HG02678 (cell line): ENCODE results near the gene UGT2B17.

Experiments used
- ATAC-seq: cut with Tn5 transposase; IDR thresholded peaks from one replicate; pipeline ENCODE4 v1.9.1; 2021; ENCODE audit warnings: mild to moderate bottlenecking, moderate library complexity; ENCODE audit not compliant: unreplicated experiment

The UGT2B17 gene

DNA sequence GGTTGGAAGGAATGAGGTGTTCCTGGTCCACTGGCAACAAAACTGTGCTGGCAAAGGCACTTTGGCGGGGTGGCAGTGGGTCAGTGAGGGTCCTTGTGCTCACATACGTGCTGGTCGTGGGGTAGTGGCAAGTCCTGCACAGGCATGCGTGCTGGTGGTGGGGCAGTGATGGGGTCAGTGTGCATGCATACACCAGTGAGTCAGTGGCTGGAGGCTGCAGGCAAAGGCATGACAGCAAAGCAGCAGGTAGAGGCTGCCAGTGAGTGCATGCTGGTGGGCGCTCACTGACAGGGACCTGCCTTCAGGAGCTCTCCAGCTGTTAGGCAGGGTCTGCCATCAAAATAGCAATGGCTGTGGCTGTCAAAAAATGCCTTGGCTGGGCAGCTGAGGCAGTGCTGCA lies 86.8 kb downstream of the UGT2B17 start:
- no peak for ATAC-seq
